C4-2B (cell line): ENCODE measurements around the gene TACO1.

Experiments
- H3K27ac ChIP-seq: fragments of 450-650 bp; 2 replicates; pipeline ENCODE4 v1.5.1; 2017
- ZFX ChIP-seq: fragments of 450-650 bp; IDR thresholded peaks from 2 replicates; pipeline ENCODE4 v1.6.1; 2017
- TF ChIP-seq, protein P1 (sequence below): fragments of 450-650 bp; conservative IDR thresholded peaks from 2 replicates; pipeline ENCODE4 v1.5.1; 2017; ENCODE audit warnings: mild to moderate bottlenecking

TACO1 gene

GRCh38 chr17:63631062-63631461 lies 30.4 kb downstream of the TACO1 start:
- H3K27ac ChIP-seq = no peak overlapping the region
- no peak for TF ChIP-seq ZFX
- TF ChIP-seq, protein P1, sequence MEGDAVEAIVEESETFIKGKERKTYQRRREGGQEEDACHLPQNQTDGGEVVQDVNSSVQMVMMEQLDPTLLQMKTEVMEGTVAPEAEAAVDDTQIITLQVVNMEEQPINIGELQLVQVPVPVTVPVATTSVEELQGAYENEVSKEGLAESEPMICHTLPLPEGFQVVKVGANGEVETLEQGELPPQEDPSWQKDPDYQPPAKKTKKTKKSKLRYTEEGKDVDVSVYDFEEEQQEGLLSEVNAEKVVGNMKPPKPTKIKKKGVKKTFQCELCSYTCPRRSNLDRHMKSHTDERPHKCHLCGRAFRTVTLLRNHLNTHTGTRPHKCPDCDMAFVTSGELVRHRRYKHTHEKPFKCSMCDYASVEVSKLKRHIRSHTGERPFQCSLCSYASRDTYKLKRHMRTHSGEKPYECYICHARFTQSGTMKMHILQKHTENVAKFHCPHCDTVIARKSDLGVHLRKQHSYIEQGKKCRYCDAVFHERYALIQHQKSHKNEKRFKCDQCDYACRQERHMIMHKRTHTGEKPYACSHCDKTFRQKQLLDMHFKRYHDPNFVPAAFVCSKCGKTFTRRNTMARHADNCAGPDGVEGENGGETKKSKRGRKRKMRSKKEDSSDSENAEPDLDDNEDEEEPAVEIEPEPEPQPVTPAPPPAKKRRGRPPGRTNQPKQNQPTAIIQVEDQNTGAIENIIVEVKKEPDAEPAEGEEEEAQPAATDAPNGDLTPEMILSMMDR = no peak

DNA sequence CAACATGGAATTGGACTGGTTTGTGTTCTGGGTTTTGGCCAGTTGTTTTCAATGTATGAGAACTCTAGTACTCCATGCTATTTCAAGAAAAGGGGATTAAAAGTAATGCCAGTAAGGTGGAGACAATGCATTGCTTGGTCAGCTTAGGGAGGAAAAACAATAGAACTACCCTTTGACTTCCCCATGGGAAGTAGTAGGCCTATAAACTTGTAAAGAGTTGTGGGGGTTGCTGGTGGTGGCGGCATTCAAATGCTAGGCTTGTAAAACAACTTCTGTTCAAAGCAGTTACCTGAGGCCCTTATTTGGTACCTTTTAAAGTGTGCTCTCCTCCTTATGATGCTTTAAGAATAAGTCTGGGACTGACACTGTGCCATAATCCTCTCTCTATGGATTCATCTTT lies 30.9 kb downstream of the TACO1 start:
- no peak overlapping the region for H3K27ac ChIP-seq
- TF ChIP-seq ZFX = no peak
- TF ChIP-seq, protein P1 = no peak

DNA sequence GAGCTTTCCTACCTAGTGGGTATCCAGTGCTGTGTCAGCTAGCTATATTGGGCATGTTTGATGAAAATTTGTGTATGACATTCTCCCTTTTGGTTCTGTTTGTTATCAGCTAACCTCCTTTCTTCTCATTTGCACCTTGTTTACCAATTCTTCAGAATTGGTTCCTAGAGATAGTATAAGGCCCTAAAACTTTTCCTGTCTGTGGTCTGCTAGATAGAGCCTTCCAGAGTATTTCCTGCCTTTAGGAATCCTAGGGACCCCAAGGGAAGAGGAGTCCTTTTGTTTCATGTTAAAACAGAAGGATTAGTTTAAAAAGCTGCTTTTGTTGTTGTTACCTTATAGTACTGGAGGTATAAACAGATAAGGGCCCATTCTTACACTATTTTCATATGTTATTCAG lies 33.0 kb downstream of the TACO1 start:
- TF ChIP-seq, protein P1 = no peak
- no peak for TF ChIP-seq ZFX
- H3K27ac ChIP-seq = no peak overlapping the region

- no peak overlapping the region for H3K27ac ChIP-seq
- TF ChIP-seq, protein P1 = no peak
- TF ChIP-seq ZFX = no peak
These were observed 33.5 kb downstream of the TACO1 start for GRCh38 chr17:63634163-63634562.

GRCh38 chr17:63634816-63635215 lies 34.1 kb downstream of the TACO1 start:
- TF ChIP-seq, protein P1 = no peak
- TF ChIP-seq ZFX = no peak

GRCh38 chr17:63635290-63635689 lies 34.6 kb downstream of the TACO1 start:
- TF ChIP-seq ZFX = no peak
- TF ChIP-seq, protein P1 = no peak
- no peak overlapping the region for H3K27ac ChIP-seq

More at GRCh38 chr17:63634816-63635215, 34.1 kb downstream of the TACO1 start:
- no peak overlapping the region for H3K27ac ChIP-seq

GRCh38 chr17:63635787-63636186 lies 35.1 kb downstream of the TACO1 start:
- no peak for TF ChIP-seq ZFX
- TF ChIP-seq, protein P1 = no peak
- H3K27ac ChIP-seq = no peak overlapping the region
